GM12874 (cell line): ENCODE measurements around the gene NTM.

Source experiments
- TF ChIP-seq, protein P1 (sequence below): IDR thresholded peaks from 2 replicates; pipeline ENCODE4 v1.5.1; 2011; ENCODE audit warnings: low read depth, mild to moderate bottlenecking, control low read depth, low read length, moderate library complexity; ENCODE audit not compliant: insufficient read depth

NTM gene

GRCh38 chr11:132154781-132155180 is 784.4 kb downstream of the NTM start:
- TF ChIP-seq, protein P1, sequence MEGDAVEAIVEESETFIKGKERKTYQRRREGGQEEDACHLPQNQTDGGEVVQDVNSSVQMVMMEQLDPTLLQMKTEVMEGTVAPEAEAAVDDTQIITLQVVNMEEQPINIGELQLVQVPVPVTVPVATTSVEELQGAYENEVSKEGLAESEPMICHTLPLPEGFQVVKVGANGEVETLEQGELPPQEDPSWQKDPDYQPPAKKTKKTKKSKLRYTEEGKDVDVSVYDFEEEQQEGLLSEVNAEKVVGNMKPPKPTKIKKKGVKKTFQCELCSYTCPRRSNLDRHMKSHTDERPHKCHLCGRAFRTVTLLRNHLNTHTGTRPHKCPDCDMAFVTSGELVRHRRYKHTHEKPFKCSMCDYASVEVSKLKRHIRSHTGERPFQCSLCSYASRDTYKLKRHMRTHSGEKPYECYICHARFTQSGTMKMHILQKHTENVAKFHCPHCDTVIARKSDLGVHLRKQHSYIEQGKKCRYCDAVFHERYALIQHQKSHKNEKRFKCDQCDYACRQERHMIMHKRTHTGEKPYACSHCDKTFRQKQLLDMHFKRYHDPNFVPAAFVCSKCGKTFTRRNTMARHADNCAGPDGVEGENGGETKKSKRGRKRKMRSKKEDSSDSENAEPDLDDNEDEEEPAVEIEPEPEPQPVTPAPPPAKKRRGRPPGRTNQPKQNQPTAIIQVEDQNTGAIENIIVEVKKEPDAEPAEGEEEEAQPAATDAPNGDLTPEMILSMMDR: no peak

DNA sequence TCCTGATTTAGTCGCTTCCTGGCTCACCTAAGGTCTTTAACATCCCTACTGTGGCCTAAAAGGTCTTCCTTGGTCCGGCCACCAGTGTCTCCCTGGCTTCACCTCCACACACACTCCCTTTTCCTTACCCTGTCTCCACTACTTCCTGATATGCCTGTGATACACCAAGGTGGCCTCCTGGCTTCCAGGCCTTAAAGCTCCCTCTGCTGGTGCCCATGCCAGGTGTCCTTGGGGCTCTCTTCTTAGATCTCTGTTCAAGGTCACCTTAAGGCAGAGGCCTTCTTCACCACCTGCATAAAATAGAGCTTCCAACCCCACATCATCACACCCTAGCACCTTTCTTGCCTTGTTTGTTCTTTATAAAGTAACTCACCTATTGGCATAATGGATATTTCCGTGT is 787.7 kb downstream of the NTM start:
- TF ChIP-seq, protein P1: peak; percentile 43

DNA sequence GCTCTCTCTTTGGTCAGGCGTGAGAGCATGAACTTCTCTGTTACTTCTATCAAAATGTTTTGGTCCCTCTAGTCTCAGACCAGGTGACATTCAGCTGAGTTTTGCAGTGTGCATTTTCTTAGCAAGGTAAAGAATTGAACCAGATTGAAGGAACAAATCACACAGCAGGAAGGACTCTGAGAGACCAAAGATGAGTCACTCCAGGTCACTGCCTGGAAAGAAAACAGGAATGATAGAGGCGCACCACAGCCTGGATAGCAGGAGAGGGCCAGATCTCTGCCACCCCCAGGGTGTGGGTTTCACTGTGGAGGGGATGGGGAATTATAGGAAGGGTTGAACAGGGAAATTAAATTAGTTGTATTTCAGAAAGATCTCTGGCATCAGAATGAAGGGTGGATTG is 788.3 kb downstream of the NTM start:
- TF ChIP-seq, protein P1: no peak

DNA sequence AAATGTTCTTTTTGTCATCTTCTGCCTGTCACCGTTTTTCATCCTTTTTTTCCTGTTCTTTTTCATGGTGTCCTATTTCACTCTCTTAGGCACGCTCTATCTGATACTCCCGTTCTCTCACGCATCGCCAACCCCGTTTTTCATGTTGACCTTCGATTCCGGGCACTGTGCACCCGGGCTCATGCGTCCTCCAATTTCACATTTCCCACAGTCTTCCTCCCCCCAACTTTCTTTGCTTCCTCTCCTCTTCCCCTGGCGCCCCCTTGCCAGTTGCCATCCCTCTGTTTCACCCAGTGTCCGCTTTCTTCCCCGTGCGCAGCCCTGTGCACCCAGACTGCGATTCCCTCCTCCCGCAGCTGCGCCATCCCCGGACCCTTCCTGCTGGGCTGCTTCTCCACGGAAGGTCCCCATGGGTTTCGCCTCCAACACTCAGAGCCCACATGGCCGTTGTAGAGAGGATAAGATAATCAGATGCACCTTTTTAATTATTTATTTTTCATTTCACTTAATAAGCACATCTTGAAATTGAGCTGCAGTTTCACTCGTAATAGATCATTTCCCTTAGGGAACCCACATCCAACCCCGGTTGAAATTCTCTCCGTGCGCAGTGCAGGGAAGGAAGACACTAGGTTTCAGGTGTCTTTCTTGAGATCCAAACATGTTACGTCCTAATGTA is 791.1 kb downstream of the NTM start:
- TF ChIP-seq, protein P1: no peak

GRCh38 chr11:132168344-132168981 is 798.0 kb downstream of the NTM start:
- TF ChIP-seq, protein P1: no peak

- TF ChIP-seq, protein P1: no peak
Observed at GRCh38 chr11:132171031-132171430, 800.6 kb downstream of the NTM start.

GRCh38 chr11:132174362-132175255 is 804.2 kb downstream of the NTM start:
- TF ChIP-seq, protein P1: no peak
